Heart left ventricle (tissue), 16 donors: ENCODE data around the gene KIF26B. TPM values are rescaled to one million over a fixed set of nuclear protein-coding genes. Genes with fewer than 3 reads are reported as not detected.

Source experiments
- ATAC-seq, 4 donors: fragments of 200-7000 bp; cut with Tn5 transposase; one replicate each; pipeline ENCODE4 v1.9.1; 2020 to 2022; ENCODE audit warnings: moderate library complexity in 4 of 4, mild to moderate bottlenecking in 3 of 4, moderate number of reproducible peaks in 1 of 4
- DNase-seq, 5 donors: peaks; one replicate each; pipeline ENCODE4 v3.0.0-alpha.2; 2020
- H3K27ac ChIP-seq, 12 donors: fragments of 200-600 bp; sonication (generic) in 4 of 12; one replicate each; pipeline versions ENCODE4 v1.5.0 to v1.8.0; 2016 to 2022; ENCODE audit warnings: mild to moderate bottlenecking in 2 of 12
- H3K27me3 ChIP-seq, 9 donors: fragments of 200-600 bp; sonication (generic) in 2 of 9; one replicate each; pipeline versions ENCODE4 v1.5.1 to v1.8.0; 2016 to 2022; ENCODE audit warnings: mild to moderate bottlenecking in 3 of 9
- H3K36me3 ChIP-seq, 9 donors: fragments of 200-600 bp; sonication (generic) in 2 of 9; one replicate each; pipeline versions ENCODE4 v1.5.0 to v1.8.0; 2018 to 2022; ENCODE audit warnings: mild to moderate bottlenecking in 2 of 9
- H3K4me1 ChIP-seq, 12 donors: fragments of 200-600 bp; sonication (generic) in 4 of 12; one replicate each; pipeline versions ENCODE4 v1.5.0 to v1.8.0; 2016 to 2022; ENCODE audit warnings: mild to moderate bottlenecking in 3 of 12
- H3K4me3 ChIP-seq, 12 donors: fragments of 200-600 bp; sonication (generic) in 4 of 12; one replicate each; pipeline versions ENCODE4 v1.5.0 to v1.8.0; 2017 to 2022; ENCODE audit warnings: mild to moderate bottlenecking in 9 of 12, moderate library complexity in 4 of 12
- H3K9me3 ChIP-seq, 12 donors: fragments of 200-600 bp; sonication (generic) in 4 of 12; one replicate each; pipeline versions ENCODE4 v1.5.0 to v1.8.0; 2016 to 2022; ENCODE audit warnings: mild to moderate bottlenecking in 1 of 12
- POLR2A ChIP-seq, 2 donors: fragments of 450-650 bp; IDR thresholded peaks; one replicate each; pipeline ENCODE4 v1.6.1; 2017; ENCODE audit warnings: antibody characterized with exemption in 2 of 2, mild to moderate bottlenecking in 2 of 2, moderate library complexity in 2 of 2
- WGBS, 4 donors: extraction: QIAGEN DNeasy Blood & Tissue Kit in 2 of 4; methylation state at CpG; one replicate each; pipeline versions ENCODE4 v1.1.5 to v1.1.7; 2013 to 2018; 5-methylcytosine and 5-hydroxymethylcytosine counted together
- intact Hi-C, 10 donors: fragments of 100-400 bp; cut with DNase I; formaldehyde crosslinking; loops; one replicate each; pipeline versions ENCODE4 v1.11.1 to v1.14.2; 2022
- polyA plus RNA-seq, 2 donors: library from polyadenylated mRNA; stranded (reverse); fragments of 200-250 nt; gene quantifications; one replicate each; pipeline ENCODE4 v1.2.3, GENCODE V29; 2013
- total RNA-seq, 9 donors: library from RNA; depleted of rRNA in 2 of 9; stranded (reverse); fragments of >200 nt in 2 of 9; fragmentation: NEBNext Ultra II Directional in 3 of 9; extraction: Animal tissue kit (Norgen Biotek cat#: 25700) in 3 of 9; gene quantifications; one replicate each; pipeline versions ENCODE4 v1.1.0 to v1.2.4, GENCODE V29; 2016 to 2023
- TF ChIP-seq, protein P1 (sequence below), 12 donors: fragments of 200-600 bp; sonication (generic) in 4 of 12; IDR thresholded peaks; one replicate each; pipeline versions ENCODE4 v1.5.0 to v1.8.0; 2018 to 2022; ENCODE audit warnings: antibody characterized with exemption in 12 of 12, mild to moderate bottlenecking in 5 of 12
- donor health status: ischemic (EF 13 %, LVEDD 7.1; RV severe dilation, severe dysfunction).
- donor health status: healthy with polysubstance abuse.
- donor health status: DM: no; HTN: yes; CAD: no.
- donor health status: DM: no; HTN: no; CAD: no.
- donor health status: ischemic (EF 25% LVEDD 6.9; RV normal size, moderate dysfunction).
- donor health status: ischemic (EF 25% LVEDD 5.7; RV mildly dilated, moderate dysfunction).
- donor health status: healthy.
- donor health status: DM: yes; HTN: yes; CAD: no.
- donor health status: ischemic (EF 35%, LVEDD 5.7; RV mildly dilated, moderate dysfunction).
- donor health status: nonischemic (EF 11% LVEDD 7.7; RV severe dilation, severe dysfunction).
- donor health status: DM: yes; HTN: yes; CAD: no.
- donor health status: PGD.
- donor health status: ischemic (EF 29% LVEDD 5.4; RV normal size, mild dysfunction).
- donor health status: nonischemic (EF 23%, LVEDD 6.1; RV moderate dilation, normal function).

KIF26B gene
- total and polyA plus RNA-seq, 11 donors, result 1.2 to 7.0 (median 2.3) TPM

DNA sequence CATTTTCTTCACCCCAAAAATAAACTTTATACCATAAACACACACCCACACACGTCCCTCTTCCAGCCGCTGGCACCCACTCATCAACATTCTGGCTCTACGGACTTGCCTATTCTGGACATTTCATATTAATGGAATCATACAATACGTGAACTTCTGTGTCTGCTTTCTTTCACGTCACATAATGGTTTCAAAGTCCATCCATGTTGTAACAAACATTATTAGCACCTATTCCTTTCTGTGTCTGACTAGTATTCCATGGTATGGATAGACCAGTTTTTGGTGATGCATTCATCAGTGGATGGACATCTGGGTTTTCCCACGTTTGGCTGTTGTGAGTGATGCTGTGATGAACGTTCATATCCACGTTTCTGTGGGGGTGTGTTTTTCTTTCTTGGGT lies 323.2 kb downstream of the KIF26B start:
- Histone ChIP-seq H3K27me3 (no peaks in the 10 kb centered on the region), H3K9me3 (no peaks in the 10 kb centered on the region), H3K4me3 (no peak overlapping the region), H3K4me1 (peaks cover 0 to 4% (median 0%) of the 10 kb centered on the region in 12 donors), H3K27ac (no peak overlapping the region), H3K36me3 (no peaks in the 10 kb centered on the region)
- TF ChIP-seq POLR2A (IDR thresholded peaks at IDR 0.05), result no peak
- TF ChIP-seq, protein P1, sequence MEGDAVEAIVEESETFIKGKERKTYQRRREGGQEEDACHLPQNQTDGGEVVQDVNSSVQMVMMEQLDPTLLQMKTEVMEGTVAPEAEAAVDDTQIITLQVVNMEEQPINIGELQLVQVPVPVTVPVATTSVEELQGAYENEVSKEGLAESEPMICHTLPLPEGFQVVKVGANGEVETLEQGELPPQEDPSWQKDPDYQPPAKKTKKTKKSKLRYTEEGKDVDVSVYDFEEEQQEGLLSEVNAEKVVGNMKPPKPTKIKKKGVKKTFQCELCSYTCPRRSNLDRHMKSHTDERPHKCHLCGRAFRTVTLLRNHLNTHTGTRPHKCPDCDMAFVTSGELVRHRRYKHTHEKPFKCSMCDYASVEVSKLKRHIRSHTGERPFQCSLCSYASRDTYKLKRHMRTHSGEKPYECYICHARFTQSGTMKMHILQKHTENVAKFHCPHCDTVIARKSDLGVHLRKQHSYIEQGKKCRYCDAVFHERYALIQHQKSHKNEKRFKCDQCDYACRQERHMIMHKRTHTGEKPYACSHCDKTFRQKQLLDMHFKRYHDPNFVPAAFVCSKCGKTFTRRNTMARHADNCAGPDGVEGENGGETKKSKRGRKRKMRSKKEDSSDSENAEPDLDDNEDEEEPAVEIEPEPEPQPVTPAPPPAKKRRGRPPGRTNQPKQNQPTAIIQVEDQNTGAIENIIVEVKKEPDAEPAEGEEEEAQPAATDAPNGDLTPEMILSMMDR (IDR thresholded peaks at IDR 0.05), result no peak
- no peak for ATAC-seq
- intact Hi-C loops, result loop anchor here in 1 of 10 donors (10.0 kb wide), 1 partner anchor 63 kb away; no protein-coding TSS in a partner anchor
- WGBS, 4 donors, result 87 to 89% (median 88%) methylated on average over 8 of the region's 8 CpGs
- no peak for DNase-seq

GRCh38 chr1:245480393-245481120 lies 325.8 kb downstream of the KIF26B start:
- peak; percentile 26 to 61 (median 42) for ATAC-seq
- no peak for TF ChIP-seq POLR2A (IDR thresholded peaks at IDR 0.05)
- TF ChIP-seq, protein P1 (IDR thresholded peaks at IDR 0.05), result no peak

GRCh38 chr1:245481261-245481660 lies 326.5 kb downstream of the KIF26B start:
- intact Hi-C loops, result no loop called here
- H3K27me3 ChIP-seq, result no peaks in the 10 kb centered on the region
- H3K9me3 ChIP-seq, result no peaks in the 10 kb centered on the region
- TF ChIP-seq, protein P1 (IDR thresholded peaks at IDR 0.05), result no peak
- no peak for TF ChIP-seq POLR2A (IDR thresholded peaks at IDR 0.05)
- no peak overlapping the region for H3K4me3 ChIP-seq
- WGBS, 4 donors, result 61 to 73% (median 66%) methylated on average over 6 of the region's 6 CpGs
- DNase-seq, result no peak
- peaks cover 0 to 10% (median 0%) of the 10 kb centered on the region in 12 donors for H3K4me1 ChIP-seq
- H3K36me3 ChIP-seq, result no peaks in the 10 kb centered on the region
- no peak for ATAC-seq
- no peak overlapping the region for H3K27ac ChIP-seq

More at GRCh38 chr1:245480393-245481120, 325.8 kb downstream of the KIF26B start:
- Histone ChIP-seq H3K9me3 (no peaks in the 10 kb centered on the region), H3K4me3 (no peak overlapping the region), H3K27ac (no peak overlapping the region), H3K36me3 (no peaks in the 10 kb centered on the region), H3K4me1 (peaks cover 0 to 5% (median 0%) of the 10 kb centered on the region in 12 donors), H3K27me3 (no peaks in the 10 kb centered on the region)
- intact Hi-C loops, result no loop called here
- WGBS, 4 donors, result 69 to 76% (median 73%) methylated on average over 6 of the region's 6 CpGs
- DNase-seq, result peak in 1 of 5 donors; percentile 47

- ATAC-seq (no peak), DNase-seq (no peak)
- no peak overlapping the region for H3K27ac ChIP-seq
- peaks cover 0 to 18% (median 0%) of the 10 kb centered on the region in 12 donors for H3K4me1 ChIP-seq
- intact Hi-C loops, result no loop called here
- H3K4me3 ChIP-seq, result no peak overlapping the region
- no peaks in the 10 kb centered on the region for H3K36me3 ChIP-seq
- H3K9me3 ChIP-seq, result no peaks in the 10 kb centered on the region
- no peaks in the 10 kb centered on the region for H3K27me3 ChIP-seq
- TF ChIP-seq, protein P1 (IDR thresholded peaks at IDR 0.05), result no peak
- TF ChIP-seq POLR2A (IDR thresholded peaks at IDR 0.05), result no peak
- 86 to 90% (median 89%) methylated on average over 6 of the region's 6 CpGs for WGBS, 4 donors
Measured at GRCh38 chr1:245483247-245483646, 328.5 kb downstream of the KIF26B start.
